Head of caudate nucleus (tissue), 42 donors: Measurements from ENCODE around the gene FAHD2B.
"Not testable (repeated sequence)": the region's sequence is repeated elsewhere in the genome, so short reads cannot be mapped to it uniquely, and the experiment has no call there.

ENCODE experiments used
- DNase-seq, 42 donors: peaks; one replicate each; pipeline versions ENCODE4 v3.0.0 to v3.0.0-alpha.2; 2020 to 2021; ENCODE audit warnings: mixed read lengths in 7 of 42
- intact Hi-C: fragments of 100-400 bp; cut with DNase I; formaldehyde crosslinking; loops from one replicate; pipeline ENCODE4 v1.15.0; 2022

The FAHD2B gene

DNA sequence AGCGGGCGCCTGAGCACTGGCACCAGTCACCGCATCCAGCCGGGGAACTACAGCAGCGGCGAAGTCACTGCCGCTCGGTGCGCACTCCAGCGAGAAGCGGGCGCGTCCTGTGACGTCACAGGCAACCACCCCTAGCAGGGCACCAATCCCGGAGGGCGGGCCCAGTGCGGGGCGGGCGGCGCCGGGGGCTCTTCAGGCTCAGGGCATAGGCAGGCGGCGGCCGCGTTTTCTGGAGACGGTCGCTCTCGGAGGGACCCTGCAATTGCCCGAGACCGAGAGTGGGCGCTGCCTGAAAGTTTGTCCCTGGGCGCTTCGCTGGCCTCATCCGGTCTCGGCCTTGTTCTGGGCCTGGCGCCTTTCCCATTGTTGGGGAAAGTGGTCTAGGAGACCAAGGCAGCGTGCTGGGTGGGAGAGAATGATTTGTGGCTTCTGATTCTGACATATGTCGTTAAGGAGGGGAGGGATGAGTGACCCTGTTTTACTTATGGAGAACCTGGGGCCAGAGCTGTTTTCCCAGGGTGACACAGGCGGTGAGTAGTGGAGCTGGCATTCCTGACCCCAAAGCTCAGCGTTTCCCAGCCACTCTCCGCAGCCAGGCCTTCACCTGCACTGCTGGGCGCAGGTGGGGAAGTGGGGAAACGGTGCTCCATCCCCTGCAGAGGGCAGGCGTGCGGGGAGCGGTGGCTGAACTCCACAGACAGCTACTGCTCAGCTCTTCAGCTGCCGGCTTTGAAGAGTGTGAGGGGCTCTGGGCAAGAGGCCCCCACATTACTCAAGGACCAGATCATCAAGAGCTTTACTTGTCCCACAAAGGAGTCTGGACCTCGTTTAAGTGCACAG is at the start of gene FAHD2B:
FAHD2B (minus strand) TSS at position 111 of the 840 bp plus-strand sequence. CDS start 3,176 bp downstream, outside the sequence.
- intact Hi-C loops = not testable (repeated sequence)
- peak; percentile 80 to 95 (median 91) for DNase-seq

DNA sequence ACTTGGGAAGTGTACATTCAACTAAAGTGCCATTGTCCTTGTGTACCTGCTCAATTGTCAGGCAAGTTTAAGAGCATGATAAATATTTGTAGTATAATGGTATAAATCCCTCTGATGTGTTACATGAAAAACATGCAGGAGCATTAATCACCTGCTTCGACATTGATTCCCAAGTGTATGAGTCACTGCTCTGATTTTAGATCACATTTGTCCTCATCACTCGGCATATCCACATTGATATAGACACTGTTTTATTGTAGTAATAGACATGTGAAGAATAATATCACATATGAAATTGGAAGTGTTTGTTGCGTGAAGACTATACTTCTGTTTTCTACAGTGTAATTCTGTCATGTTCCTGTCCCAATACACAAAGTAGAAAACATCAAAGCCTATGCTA is 49.3 kb upstream of the FAHD2B start:
- DNase-seq = peak in 2 of 42 donors; percentile 3 to 14
- intact Hi-C loops = not testable (repeated sequence)

DNA sequence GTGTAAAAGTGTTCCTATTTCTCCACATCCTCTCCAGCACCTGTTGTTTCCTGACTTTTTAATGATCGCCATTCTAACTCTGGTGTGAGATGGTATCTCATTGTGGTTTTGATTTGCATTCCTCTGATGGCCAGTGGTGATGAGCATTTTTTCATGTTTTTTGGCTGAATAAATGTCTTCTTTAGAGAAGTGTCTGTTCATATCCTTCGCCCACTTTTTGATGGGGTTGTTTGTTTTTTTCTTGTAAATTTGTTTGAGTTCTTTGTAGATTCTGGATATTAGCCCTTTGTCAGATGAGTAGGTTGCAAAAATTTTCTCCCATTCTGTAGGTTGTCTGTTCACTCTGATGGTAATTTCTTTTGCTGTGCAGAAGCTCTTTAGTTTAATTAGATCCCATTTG is 34.4 kb upstream of the FAHD2B start:
- DNase-seq, intact Hi-C loops: not testable (repeated sequence)

DNA sequence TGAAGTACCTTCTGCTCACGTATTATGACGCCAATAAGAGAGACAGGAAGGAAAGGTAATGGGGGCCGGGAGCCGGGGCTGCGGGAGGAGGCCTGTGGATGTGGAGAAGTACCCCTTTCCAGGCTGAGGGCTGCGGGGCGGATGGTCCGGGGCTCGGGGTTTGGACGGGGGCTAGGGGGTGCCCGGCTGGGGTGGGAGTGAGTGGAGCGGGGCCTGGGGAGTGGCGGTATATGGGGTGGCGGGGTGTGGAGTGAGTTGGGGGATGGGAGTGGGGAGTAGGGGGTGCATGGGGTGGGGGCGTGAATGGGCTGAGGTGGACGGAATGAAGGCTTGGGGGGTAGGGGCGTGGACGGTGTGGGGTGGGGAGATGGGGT is 19.2 kb upstream of the FAHD2B start:
- DNase-seq = peak in 1 of 42 donors; percentile 5
- intact Hi-C loops = not testable (repeated sequence)

- intact Hi-C loops = not testable (repeated sequence)
- peak; percentile 80 to 96 (median 90) for DNase-seq
Measured at GRCh38 chr2:97113050-97113881, 18.6 kb upstream of the FAHD2B start, which contains the start of gene ANKRD36. ANKRD36 (plus strand) TSS chr2:97113153; CDS start chr2:97113740, 587 bp downstream.

GRCh38 chr2:97112320-97113049 is 17.8 kb upstream of the FAHD2B start:
- intact Hi-C loops = not testable (repeated sequence)

GRCh38 chr2:97111246-97111645 is 16.6 kb upstream of the FAHD2B start:
- intact Hi-C loops = not testable (repeated sequence)
- peak in 1 of 42 donors; percentile 13 for DNase-seq

More at GRCh38 chr2:97112320-97113049, 17.8 kb upstream of the FAHD2B start:
- peak in 41 of 42 donors; percentile 20 to 93 (median 74) for DNase-seq

- intact Hi-C loops, DNase-seq: not testable (repeated sequence)
Measured at GRCh38 chr2:97106878-97107277, 12.2 kb upstream of the FAHD2B start.

DNA sequence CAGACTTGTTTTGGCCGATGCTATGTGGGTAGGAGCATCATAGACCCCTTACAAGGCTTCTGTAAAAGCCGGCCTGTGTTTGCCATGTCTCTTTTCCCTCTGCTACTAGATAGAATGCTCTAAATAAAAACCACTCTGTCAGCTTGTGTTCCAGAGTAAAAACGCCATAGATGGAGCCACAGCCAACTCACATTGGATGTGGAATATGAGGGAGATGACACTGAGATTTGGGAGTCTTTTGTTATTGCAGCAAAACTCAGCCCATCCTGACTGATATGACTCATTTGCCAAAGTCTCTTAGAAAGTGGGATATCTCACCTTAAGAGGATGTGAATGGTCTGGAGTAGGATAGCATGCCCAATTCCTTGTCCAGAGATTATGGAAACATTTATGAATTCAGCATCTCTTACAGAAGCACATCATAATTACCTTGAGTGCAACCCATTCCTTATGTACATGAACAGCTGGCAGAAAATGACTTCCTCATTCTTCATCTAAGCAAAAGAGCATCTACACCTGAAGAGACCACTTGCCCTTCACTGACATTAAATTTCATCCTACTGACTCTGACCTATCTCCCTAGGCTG is 4.2 kb upstream of the FAHD2B start:
- DNase-seq, intact Hi-C loops: not testable (repeated sequence)

DNA sequence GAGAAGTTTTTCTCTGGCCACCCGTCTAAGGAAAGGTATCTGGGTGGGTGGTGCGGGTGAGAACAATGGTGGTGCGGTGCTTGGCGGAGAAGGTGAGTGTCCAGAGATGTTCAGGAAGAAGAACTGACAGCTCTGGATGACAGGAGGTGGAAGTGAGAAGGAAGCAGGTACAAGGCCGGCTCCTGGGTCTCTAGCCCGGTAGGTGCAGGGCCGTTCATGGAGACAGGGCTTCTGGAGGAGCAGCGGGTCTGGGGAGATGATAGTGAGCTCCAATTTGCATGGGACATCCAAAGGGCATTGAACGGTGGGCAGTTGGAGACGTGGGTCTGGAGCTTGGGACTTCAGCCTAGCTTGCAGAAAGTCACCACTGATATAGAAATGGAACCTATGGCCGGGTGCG is 979 bp upstream of the FAHD2B start:
- DNase-seq = no peak
- intact Hi-C loops = no loop called here

GRCh38 chr2:97093983-97094771 is 505 bp downstream of the FAHD2B start:
- DNase-seq, intact Hi-C loops: not testable (repeated sequence)

DNA sequence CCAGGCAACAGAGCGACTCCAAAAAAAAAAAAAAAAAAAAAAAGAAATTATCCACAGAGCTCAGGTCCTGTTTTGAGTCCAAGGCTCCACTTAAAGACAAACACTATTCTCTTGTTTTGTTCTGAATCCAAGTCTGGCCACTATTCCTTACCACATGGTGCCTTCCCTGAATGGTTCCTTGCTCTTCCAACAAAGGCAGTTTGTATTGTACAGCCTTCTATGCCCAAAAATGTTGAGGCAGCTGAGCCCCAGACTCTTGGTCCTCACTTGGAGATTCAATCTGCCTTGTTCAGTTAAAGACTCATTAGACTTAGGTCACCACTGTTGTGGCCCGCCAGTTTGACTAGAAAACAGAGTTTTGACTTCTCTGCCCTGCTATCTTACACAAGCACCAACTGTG is 1.7 kb downstream of the FAHD2B start:
- intact Hi-C loops = not testable (repeated sequence)
- DNase-seq = peak in 1 of 42 donors; percentile 15

DNA sequence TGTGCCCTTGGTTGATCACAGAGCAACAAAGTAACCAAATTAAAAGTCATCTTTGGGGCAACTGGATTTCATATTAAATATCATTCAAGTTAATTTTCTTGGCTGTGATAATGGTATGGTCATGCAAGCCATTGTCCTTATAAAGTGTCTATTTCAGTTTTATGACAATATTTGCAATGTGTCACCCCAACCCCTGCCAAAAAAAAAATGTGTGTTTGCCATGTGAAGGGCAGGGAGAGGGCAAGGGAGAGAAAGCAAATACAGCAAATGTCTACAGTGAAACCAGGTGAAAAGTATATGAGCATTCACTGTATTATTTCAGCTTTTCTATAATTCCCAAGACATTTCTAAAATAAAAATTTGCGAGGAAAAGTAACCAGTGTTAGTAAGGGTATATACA is 6.0 kb downstream of the FAHD2B start:
- intact Hi-C loops, DNase-seq: not testable (repeated sequence)

DNA sequence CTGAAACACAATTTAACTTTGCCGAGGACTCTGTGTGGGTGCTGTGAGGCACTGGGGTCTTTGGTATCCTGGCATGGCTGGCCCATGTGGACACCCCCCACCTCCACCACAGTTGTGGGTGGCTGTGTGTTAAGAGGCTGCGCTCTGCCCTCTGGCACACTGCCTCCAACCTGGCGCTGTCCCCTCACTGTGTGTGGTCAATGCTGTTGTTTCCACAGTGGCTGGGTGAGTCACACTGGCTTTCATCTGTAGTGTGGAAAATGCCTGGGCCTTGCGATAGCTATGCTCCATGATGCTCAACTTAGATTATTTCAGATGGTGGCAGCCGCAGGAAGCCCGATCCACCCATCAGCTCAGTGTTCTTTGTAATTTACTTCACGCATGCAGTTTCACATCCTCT is 9.6 kb downstream of the FAHD2B start:
- DNase-seq, intact Hi-C loops: not testable (repeated sequence)

GRCh38 chr2:97083516-97083915 is 11.2 kb downstream of the FAHD2B start:
- intact Hi-C loops, DNase-seq: not testable (repeated sequence)

GRCh38 chr2:97082206-97082605 is 12.5 kb downstream of the FAHD2B start:
- intact Hi-C loops = not testable (repeated sequence)
- DNase-seq = peak in 1 of 42 donors; percentile 10

GRCh38 chr2:97080855-97081254 is 13.8 kb downstream of the FAHD2B start:
- DNase-seq, intact Hi-C loops: not testable (repeated sequence)

- DNase-seq, intact Hi-C loops: not testable (repeated sequence)
Measured at GRCh38 chr2:97077213-97077612, 17.5 kb downstream of the FAHD2B start.
